Adrenal gland (tissue), 12 donors: ENCODE results near the gene OLFM1. TPM values are rescaled to one million over a fixed set of nuclear protein-coding genes. Genes with fewer than 3 reads are reported as not detected.

ENCODE experiments used
- DNase-seq, 7 donors: peaks; one replicate each; pipeline ENCODE4 v3.0.0-alpha.2; 2019 to 2020
- H3K27ac ChIP-seq, 5 donors: fragments of 200-600 bp; sonication (generic) in 4 of 5; 1 replicate in 3 of 5; 2 replicates in 2 of 5; pipeline versions ENCODE4 v1.5.1 to v1.8.0; 2016 to 2020; ENCODE audit warnings: mild to moderate bottlenecking in 1 of 5
- H3K27me3 ChIP-seq: fragments of 200-600 bp; 2 replicates; pipeline ENCODE4 v1.8.0; 2021
- H3K36me3 ChIP-seq, 2 donors: fragments of 200-600 bp; replicated peaks in 1 of 2; 1 replicate in 1 of 2; 2 replicates in 1 of 2; pipeline versions ENCODE4 v1.5.1 to v1.8.0; 2018 to 2022
- H3K4me1 ChIP-seq, 2 donors: fragments of 200-600 bp; replicated peaks in 1 of 2; 1 replicate in 1 of 2; 2 replicates in 1 of 2; pipeline versions ENCODE4 v1.5.1 to v1.8.0; 2018 to 2021
- H3K4me3 ChIP-seq, 4 donors: fragments of 200-600 bp; sonication (generic) in 3 of 4; one replicate each; pipeline ENCODE4 v1.5.1; 2016 to 2018
- H3K9me3 ChIP-seq, 3 donors: fragments of 200-600 bp; sonication (generic) in 1 of 3; replicated peaks in 1 of 3; 1 replicate in 2 of 3; 2 replicates in 1 of 3; pipeline versions ENCODE4 v1.5.1 to v1.8.0; 2016 to 2021
- POLR2A ChIP-seq, 2 donors: fragments of 450-650 bp; IDR thresholded peaks; one replicate each; pipeline ENCODE4 v1.6.1; 2017; ENCODE audit warnings: antibody characterized with exemption in 2 of 2, mild to moderate bottlenecking in 2 of 2, moderate library complexity in 1 of 2
- WGBS, 4 donors: extraction: QIAGEN DNeasy Blood & Tissue Kit in 2 of 4; methylation state at CpG; one replicate each; pipeline versions ENCODE4 v1.1.5 to v1.1.7; 2013 to 2017; 5-methylcytosine and 5-hydroxymethylcytosine counted together
- intact Hi-C, 2 donors: fragments of 100-400 bp; cut with DNase I; formaldehyde crosslinking; loops; one replicate each; pipeline versions ENCODE4 v1.14.1 to v1.15.0; 2022 to 2023
- polyA plus RNA-seq, 3 donors: library from polyadenylated mRNA; stranded (reverse); fragments of 200-250 nt in 2 of 3; fragments of 350-450 nt in 1 of 3; fragmentation: Illumina TruSeq in 1 of 3; extraction: RNeasy Lipid Tissue Mini Kit (QIAGEN cat#74804) in 1 of 3; gene quantifications; one replicate each; pipeline ENCODE4 v1.2.3, GENCODE V29; 2013 to 2014
- total RNA-seq, 9 donors: library from RNA; depleted of rRNA in 4 of 9; stranded (reverse); fragments of >200 nt in 4 of 9; fragments of 120-200 nt in 1 of 9; fragmentation: NEBNext Ultra II Directional in 1 of 9; extraction: Animal tissue kit (Norgen Biotek cat#: 25700) in 1 of 9; gene quantifications; one replicate each; pipeline versions ENCODE4 v1.1.0 to v1.2.4, GENCODE V29; 2013 to 2023
- TF ChIP-seq, protein P1 (sequence below), 6 experiments: fragments of 450-650 bp in 4 of 6; fragments of 200-600 bp in 2 of 6; sonication (generic) in 1 of 6; IDR thresholded peaks; 1 replicate in 5 of 6; 2 replicates in 1 of 6; pipeline versions ENCODE4 v1.5.1 to v1.8.0; 2016 to 2021; ENCODE audit warnings: antibody characterized with exemption in 6 of 6, mild to moderate bottlenecking in 2 of 6, moderate library complexity in 1 of 6
- donor health status: healthy with polysubstance abuse.
- donor health status: Bipolar disorder and iron deficiency.
- donor health status: DM: yes; HTN: yes; CAD: no.
- donor health status: DM: no; HTN: no; CAD: no.
- donor health status: DM: no; HTN: no; CAD: no.
- donor health status: DM: yes; HTN: yes; CAD: no.

Gene OLFM1
- total and polyA plus RNA-seq, 12 donors, result 2.5 to 48.0 (median 28.0) TPM

DNA sequence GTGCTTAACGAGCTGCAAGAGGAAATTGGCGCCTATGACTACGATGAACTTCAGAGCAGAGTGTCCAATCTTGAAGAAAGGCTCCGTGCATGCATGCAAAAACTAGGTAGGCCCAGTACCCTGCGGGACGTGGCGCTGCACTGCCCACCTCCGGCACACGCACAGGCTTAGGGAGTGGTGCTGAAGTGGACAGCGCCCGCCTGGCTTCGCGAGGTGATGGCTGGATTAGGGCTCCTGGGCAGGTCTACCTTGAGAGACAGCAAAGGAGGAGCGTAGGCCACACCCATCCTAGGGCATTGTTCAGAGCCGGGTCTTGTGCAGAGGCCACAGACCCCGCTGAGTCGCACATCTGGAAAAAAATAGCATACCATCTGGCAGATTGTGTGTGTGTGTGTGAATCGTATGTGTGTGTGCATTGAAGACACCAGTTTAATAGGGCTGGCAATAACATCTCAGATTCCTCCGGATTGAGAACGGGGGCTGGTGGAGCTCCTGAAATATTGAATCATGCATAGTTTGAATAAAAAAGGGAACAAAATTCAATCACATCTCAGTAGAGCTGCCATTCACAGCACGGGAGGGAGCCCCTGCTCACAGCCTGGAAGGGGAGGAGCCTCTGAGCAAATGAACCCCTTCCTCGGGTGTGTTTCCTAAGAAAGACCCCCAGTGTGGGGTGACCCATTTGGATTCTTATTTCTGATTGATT lies 11.1 kb downstream of the OLFM1 start:
- H3K27me3 ChIP-seq, result no peaks in the 10 kb centered on the region
- H3K9me3 ChIP-seq, result no peaks in the 10 kb centered on the region
- H3K36me3 ChIP-seq, result no peaks in the 10 kb centered on the region
- H3K4me3 ChIP-seq, result no peak overlapping the region
- no peak for TF ChIP-seq POLR2A (IDR thresholded peaks at IDR 0.05)
- TF ChIP-seq, protein P1, sequence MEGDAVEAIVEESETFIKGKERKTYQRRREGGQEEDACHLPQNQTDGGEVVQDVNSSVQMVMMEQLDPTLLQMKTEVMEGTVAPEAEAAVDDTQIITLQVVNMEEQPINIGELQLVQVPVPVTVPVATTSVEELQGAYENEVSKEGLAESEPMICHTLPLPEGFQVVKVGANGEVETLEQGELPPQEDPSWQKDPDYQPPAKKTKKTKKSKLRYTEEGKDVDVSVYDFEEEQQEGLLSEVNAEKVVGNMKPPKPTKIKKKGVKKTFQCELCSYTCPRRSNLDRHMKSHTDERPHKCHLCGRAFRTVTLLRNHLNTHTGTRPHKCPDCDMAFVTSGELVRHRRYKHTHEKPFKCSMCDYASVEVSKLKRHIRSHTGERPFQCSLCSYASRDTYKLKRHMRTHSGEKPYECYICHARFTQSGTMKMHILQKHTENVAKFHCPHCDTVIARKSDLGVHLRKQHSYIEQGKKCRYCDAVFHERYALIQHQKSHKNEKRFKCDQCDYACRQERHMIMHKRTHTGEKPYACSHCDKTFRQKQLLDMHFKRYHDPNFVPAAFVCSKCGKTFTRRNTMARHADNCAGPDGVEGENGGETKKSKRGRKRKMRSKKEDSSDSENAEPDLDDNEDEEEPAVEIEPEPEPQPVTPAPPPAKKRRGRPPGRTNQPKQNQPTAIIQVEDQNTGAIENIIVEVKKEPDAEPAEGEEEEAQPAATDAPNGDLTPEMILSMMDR (IDR thresholded peaks at IDR 0.05), result no peak
- no peaks in the 10 kb centered on the region for H3K4me1 ChIP-seq
- no peak overlapping the region for H3K27ac ChIP-seq
- DNase-seq, result peak in 1 of 7 donors; percentile 21
- intact Hi-C loops, result no loop called here
- 69 to 74% (median 70%) methylated on average over 22 of the region's 22 CpGs for WGBS, 4 donors

DNA sequence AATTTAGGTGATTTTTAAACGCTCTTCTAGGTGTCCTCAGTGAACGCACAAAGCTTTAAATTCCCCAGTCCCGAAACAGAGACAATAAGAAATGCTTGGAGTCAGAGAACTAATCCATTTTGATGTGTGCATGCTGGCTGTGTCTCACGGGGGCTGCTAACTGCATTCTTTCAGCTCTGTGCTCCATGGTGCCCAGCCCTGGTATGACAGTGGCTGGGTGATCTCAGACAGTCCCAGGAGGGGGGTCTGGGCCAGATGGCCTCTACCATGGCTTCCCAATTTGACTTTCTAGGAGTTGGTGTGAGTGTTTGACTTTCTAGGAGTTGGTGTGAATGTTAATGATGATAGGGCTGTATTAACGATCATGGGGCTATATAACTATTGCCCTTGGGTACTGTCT lies 12.1 kb downstream of the OLFM1 start:
- 89 to 95% (median 94%) methylated on average over 5 of the region's 5 CpGs for WGBS, 4 donors
- Histone ChIP-seq H3K27me3 (no peaks in the 10 kb centered on the region), H3K4me1 (no peaks in the 10 kb centered on the region), H3K4me3 (no peak overlapping the region), H3K27ac (no peak overlapping the region), H3K36me3 (no peaks in the 10 kb centered on the region), H3K9me3 (no peaks in the 10 kb centered on the region)
- intact Hi-C loops, result no loop called here
- TF ChIP-seq, protein P1 (IDR thresholded peaks at IDR 0.05), result no peak
- no peak for TF ChIP-seq POLR2A (IDR thresholded peaks at IDR 0.05)
- DNase-seq, result no peak

DNA sequence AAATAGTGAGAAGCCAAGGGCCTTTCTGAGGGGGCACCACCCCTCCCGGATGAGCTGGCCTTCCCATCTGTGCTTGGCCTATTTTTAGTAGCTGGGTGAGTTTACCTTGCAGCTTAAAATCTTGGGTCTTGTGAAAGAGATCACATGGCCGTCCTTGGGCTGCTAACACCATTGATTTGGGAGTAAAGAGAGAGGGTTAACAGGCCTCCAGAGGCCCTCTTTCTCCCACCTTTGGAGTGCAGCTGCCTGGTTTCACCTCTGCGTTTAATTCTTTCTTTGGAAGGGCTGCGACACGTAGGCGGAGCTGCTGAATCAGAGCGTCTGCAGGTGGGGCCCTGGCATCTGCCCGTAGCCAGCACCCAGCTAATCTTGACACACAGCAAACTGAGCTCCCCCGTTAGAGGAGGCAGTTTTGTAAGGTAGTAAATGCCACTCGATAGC lies 12.8 kb downstream of the OLFM1 start:
- no peak for DNase-seq
- Histone ChIP-seq H3K27me3 (no peaks in the 10 kb centered on the region), H3K4me1 (no peaks in the 10 kb centered on the region), H3K27ac (no peak overlapping the region), H3K36me3 (no peaks in the 10 kb centered on the region), H3K4me3 (no peak overlapping the region), H3K9me3 (no peaks in the 10 kb centered on the region)
- 74 to 81% (median 78%) methylated on average over 9 to 10 of the region's 10 CpGs for WGBS, 4 donors
- intact Hi-C loops, result no loop called here
- TF ChIP-seq, protein P1 (IDR thresholded peaks at IDR 0.05), result no peak
- TF ChIP-seq POLR2A (IDR thresholded peaks at IDR 0.05), result no peak

DNA sequence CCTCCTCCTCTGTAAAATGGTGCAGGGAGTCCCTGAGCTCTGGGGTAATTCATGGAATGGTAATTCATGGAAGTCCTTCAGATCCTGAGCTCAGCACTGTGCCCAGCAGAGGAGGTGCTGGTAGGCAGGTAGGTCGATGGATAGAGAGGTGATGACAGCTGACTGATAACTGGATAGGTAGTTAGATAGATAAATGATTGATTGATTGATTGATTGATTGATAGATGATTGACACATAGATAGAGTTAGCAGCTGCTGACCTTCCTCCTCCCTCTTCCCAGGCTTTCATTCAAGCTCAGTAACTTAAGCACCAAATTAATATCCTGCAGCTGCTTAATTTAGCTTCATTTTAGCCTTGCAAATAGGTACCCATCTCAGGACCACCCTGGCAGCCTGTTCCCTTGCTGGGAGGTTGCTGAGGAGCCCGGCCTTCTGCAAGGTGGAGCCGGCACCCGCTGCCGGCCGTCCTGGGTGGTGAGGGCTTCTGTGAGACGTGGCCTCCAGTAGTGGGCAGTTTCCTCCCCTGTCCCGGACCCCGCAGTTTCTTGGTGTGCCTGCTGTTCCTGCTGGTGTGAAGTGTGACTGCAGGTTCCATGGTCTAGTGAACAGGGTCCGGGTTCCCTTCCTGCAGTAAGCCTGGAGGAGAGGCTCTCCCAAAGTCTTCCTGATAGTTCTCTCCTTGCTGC lies 13.4 kb downstream of the OLFM1 start:
- DNase-seq, result no peak
- H3K27ac ChIP-seq, result no peak overlapping the region
- 84 to 93% (median 89%) methylated on average over 9 to 10 of the region's 10 CpGs for WGBS, 4 donors
- no peaks in the 10 kb centered on the region for H3K36me3 ChIP-seq
- no peaks in the 10 kb centered on the region for H3K4me1 ChIP-seq
- intact Hi-C loops, result no loop called here
- H3K27me3 ChIP-seq, result no peaks in the 10 kb centered on the region
- TF ChIP-seq, protein P1 (IDR thresholded peaks at IDR 0.05), result no peak
- TF ChIP-seq POLR2A (IDR thresholded peaks at IDR 0.05), result no peak
- H3K4me3 ChIP-seq, result no peak overlapping the region
- H3K9me3 ChIP-seq, result no peaks in the 10 kb centered on the region
